Osteocyte (in vitro differentiated cells): ENCODE measurements around the gene ZFP57. TPM values are rescaled to one million over a fixed set of nuclear protein-coding genes. Genes with fewer than 3 reads are reported as not detected.

Experiments
- DNase-seq: peaks from one replicate; pipeline ENCODE4 v3.0.0; 2021; ENCODE audit warnings: mixed read lengths; ENCODE audit not compliant: unreplicated experiment; ENCODE audit errors: extremely low spot score
- H3K27ac Mint-ChIP-seq: one replicate; pipeline ENCODE4 v1.8.0; 2021; ENCODE audit warnings: mild to moderate bottlenecking, mixed read lengths; ENCODE audit not compliant: unreplicated experiment
- H3K27me3 Mint-ChIP-seq: one replicate; pipeline ENCODE4 v1.8.0; 2021; ENCODE audit warnings: mixed read lengths; ENCODE audit not compliant: unreplicated experiment
- H3K36me3 Mint-ChIP-seq: one replicate; pipeline ENCODE4 v1.8.0; 2021; ENCODE audit warnings: mixed read lengths; ENCODE audit not compliant: unreplicated experiment
- H3K4me1 Mint-ChIP-seq: one replicate; pipeline ENCODE4 v1.8.0; 2021; ENCODE audit warnings: mixed read lengths; ENCODE audit not compliant: unreplicated experiment
- H3K4me3 Mint-ChIP-seq: one replicate; pipeline ENCODE4 v1.8.0; 2021; ENCODE audit warnings: mild to moderate bottlenecking, moderate library complexity, mixed read lengths; ENCODE audit not compliant: unreplicated experiment
- H3K9me3 Mint-ChIP-seq: one replicate; pipeline ENCODE4 v1.8.0; 2021; ENCODE audit warnings: mixed read lengths; ENCODE audit not compliant: unreplicated experiment
- total RNA-seq: library from RNA; stranded (reverse); gene quantifications from 2 replicates; pipeline ENCODE4 v1.2.1, GENCODE V29; 2021
- TF ChIP-seq, protein P1 (sequence below): fragments of 200-600 bp; sonication (generic); IDR thresholded peaks from 2 replicates; pipeline ENCODE4 v1.5.0; 2021; ENCODE audit warnings: antibody characterized with exemption, mild to moderate bottlenecking, moderate library complexity

The ZFP57 gene
- total RNA-seq, 1 donor from 2014 or later, result not detected

DNA sequence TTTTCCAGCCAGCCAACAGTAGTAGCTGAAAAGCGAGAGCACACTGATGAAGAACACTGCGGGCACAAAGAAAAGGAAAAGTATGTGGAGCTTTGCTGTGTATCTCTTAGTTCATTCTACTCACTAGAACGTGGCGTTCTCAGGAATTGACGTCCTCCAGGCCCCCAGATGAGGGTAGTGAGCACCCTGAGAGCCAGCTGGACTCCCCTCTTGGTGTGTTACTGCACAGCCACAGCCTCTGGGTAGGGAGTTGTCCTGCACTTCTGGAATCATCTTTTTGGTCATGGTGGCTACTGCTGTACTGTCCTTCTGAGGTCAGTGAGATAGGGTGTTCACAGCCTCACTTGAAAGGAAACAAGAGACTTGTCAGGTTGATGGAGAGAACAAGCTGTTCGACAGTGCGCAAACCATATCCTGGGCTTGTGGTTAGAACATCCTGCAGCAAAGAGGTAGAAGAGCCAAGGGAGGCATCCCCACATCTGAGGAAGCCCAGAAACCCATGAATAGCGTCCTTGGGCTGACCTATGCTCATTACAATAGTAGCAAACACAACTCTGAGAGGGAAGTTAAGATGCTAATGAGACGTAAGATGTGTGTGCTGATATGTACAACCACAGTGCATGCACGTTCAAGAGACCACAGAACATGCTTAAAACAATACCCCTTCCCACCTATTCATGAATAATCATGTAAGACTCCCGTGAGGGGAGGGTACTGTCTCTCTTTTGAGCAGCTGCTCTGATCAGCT, 27.7 kb upstream of the ZFP57 start:
- no peak for DNase-seq
- H3K4me1 Mint-ChIP-seq, result no peaks in the 10 kb centered on the region
- TF ChIP-seq, protein P1, sequence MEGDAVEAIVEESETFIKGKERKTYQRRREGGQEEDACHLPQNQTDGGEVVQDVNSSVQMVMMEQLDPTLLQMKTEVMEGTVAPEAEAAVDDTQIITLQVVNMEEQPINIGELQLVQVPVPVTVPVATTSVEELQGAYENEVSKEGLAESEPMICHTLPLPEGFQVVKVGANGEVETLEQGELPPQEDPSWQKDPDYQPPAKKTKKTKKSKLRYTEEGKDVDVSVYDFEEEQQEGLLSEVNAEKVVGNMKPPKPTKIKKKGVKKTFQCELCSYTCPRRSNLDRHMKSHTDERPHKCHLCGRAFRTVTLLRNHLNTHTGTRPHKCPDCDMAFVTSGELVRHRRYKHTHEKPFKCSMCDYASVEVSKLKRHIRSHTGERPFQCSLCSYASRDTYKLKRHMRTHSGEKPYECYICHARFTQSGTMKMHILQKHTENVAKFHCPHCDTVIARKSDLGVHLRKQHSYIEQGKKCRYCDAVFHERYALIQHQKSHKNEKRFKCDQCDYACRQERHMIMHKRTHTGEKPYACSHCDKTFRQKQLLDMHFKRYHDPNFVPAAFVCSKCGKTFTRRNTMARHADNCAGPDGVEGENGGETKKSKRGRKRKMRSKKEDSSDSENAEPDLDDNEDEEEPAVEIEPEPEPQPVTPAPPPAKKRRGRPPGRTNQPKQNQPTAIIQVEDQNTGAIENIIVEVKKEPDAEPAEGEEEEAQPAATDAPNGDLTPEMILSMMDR, result no peak
- no peaks in the 10 kb centered on the region for H3K9me3 Mint-ChIP-seq
- H3K36me3 Mint-ChIP-seq, result no peaks in the 10 kb centered on the region
- H3K4me3 Mint-ChIP-seq, result no peak overlapping the region
- no peak overlapping the region for H3K27ac Mint-ChIP-seq
- H3K27me3 Mint-ChIP-seq, result peaks cover 51% of the 10 kb centered on the region

- no peak overlapping the region for H3K4me3 Mint-ChIP-seq
- H3K9me3 Mint-ChIP-seq, result no peaks in the 10 kb centered on the region
- TF ChIP-seq, protein P1, result peak; percentile 72
- H3K27me3 Mint-ChIP-seq, result peaks cover 52% of the 10 kb centered on the region
- no peaks in the 10 kb centered on the region for H3K4me1 Mint-ChIP-seq
- no peaks in the 10 kb centered on the region for H3K36me3 Mint-ChIP-seq
- H3K27ac Mint-ChIP-seq, result no peak overlapping the region
- DNase-seq, result no peak
These were observed 24.7 kb upstream of the ZFP57 start for GRCh38 chr6:29705389-29706231.

- no peak overlapping the region for H3K4me3 Mint-ChIP-seq
- H3K4me1 Mint-ChIP-seq, result no peaks in the 10 kb centered on the region
- H3K27ac Mint-ChIP-seq, result no peak overlapping the region
- H3K9me3 Mint-ChIP-seq, result no peaks in the 10 kb centered on the region
- no peak for DNase-seq
- H3K27me3 Mint-ChIP-seq, result peaks cover 48% of the 10 kb centered on the region
- TF ChIP-seq, protein P1, result peak; percentile 71
- H3K36me3 Mint-ChIP-seq, result no peaks in the 10 kb centered on the region
These were observed 21.7 kb upstream of the ZFP57 start for GRCh38 chr6:29702519-29703103.

DNA sequence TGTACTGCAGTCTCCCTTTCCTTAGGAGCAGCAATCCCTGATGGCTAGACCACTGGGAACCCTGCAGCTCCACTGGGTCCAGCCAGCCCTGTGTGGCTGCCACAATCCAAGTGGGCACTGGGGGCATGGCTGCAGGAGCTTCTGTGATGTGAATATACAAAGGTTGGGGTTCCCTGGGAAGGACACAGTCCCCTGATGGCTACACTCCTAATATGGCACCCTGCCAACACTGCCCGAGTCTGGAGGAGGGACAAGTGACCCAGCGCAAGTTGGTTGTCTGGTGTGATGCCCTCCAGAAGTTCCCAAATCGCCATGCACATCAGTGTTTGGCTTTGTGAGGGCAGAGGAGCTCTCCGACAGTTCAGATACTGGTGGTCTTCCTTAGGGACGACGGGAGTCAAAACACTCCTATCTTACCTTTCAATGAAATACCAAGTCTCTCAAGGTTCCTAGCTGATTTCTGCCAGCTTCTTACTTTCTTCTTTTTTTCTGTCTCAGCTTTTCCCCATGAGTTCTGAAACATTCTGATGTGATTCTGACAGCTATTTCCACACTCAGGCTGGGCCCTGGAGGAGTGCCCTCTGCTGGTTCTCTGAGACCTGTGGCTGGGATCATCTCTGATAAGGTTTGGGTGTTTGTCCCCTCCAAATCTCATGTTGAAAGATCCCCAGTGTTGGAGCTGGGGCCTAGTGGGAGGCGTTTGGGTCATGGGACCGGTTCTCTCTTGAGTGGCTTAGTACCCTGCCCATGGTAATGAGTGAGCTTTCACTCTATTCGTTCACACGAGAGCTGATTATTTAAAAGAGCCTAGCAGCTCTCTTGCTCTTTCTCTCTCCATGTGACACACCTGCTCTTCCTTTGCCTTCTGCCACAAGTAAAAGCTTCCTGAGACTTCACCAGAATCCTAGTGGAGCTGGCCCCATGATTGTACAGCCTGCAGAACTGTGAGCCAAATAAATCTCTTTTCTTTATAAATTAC, 15.5 kb upstream of the ZFP57 start:
- Mint-ChIP-seq H3K9me3 (peaks cover 5% of the 10 kb centered on the region), H3K27ac (no peak overlapping the region), H3K4me3 (no peak overlapping the region), H3K4me1 (no peaks in the 10 kb centered on the region), H3K27me3 (peaks cover 9% of the 10 kb centered on the region), H3K36me3 (no peaks in the 10 kb centered on the region)
- no peak for DNase-seq
- TF ChIP-seq, protein P1, result peak; percentile 63
